ENCODE results near the gene MED13L. TPM values are rescaled to one million over a fixed set of nuclear protein-coding genes. Genes with fewer than 3 reads are reported as not detected.
"Not testable (repeated sequence)": the region's sequence is repeated elsewhere in the genome, so short reads cannot be mapped to it uniquely, and the experiment has no call there.

Gene MED13L
- total RNA-seq, 1 experiment from 2014 or later, result 94.1 TPM

- H3K4me3 ChIP-seq (ENCODE audit: low read depth, low read length, poor library complexity, severe bottlenecking), result no peak overlapping the region
- H3K36me3 ChIP-seq (ENCODE audit: insufficient read depth, low read length, poor library complexity, severe bottlenecking), result no peaks in the 10 kb centered on the region
- POLR2A ChIA-PET (ENCODE audit: low non-redundant PET), result interaction anchor here (0.8 kb wide), 1 partner anchor 10 kb away, joined by 3 read pairs; no protein-coding TSS in a partner anchor
- BruUV-seq (replicated peaks), result no TSS peak
- CTCF ChIA-PET, result no interaction called here
- H3K27ac ChIP-seq (ENCODE audit: low read depth, low read length, poor library complexity, severe bottlenecking), result no peak overlapping the region
- no peaks in the 10 kb centered on the region for H3K27me3 ChIP-seq (replicated peaks; ENCODE audit: insufficient read depth, low read depth, low read length, poor library complexity)
- no peaks in the 10 kb centered on the region for H3K9me3 ChIP-seq (ENCODE audit: low read depth, low read length, poor library complexity, severe bottlenecking)
- DNase-seq (ENCODE audit: low spot score), result no peak
- intact Hi-C loops (cut with micrococcal nuclease; ENCODE audit: unreplicated experiment), result no loop called here
- peaks cover 65% of the 10 kb centered on the region for H3K4me1 ChIP-seq (ENCODE audit: insufficient read depth, low read length, poor library complexity, severe bottlenecking)
- no peak for TF ChIP-seq CTCF (conservative IDR thresholded peaks at IDR 0.05; ENCODE audit: low read depth, low read length)
- no peak for TF ChIP-seq EZH2 (IDR thresholded peaks at IDR 0.05; ENCODE audit: borderline replicate concordance, low read depth, low read length, poor library complexity, severe bottlenecking)
These were observed 144.3 kb downstream of the MED13L start for GRCh38 chr12:116133149-116133548.

- intact Hi-C loops (cut with micrococcal nuclease; ENCODE audit: unreplicated experiment); BruUV-seq (replicated peaks); H3K36me3 ChIP-seq (ENCODE audit: insufficient read depth, low read length, poor library complexity, severe bottlenecking); H3K9me3 ChIP-seq (ENCODE audit: low read depth, low read length, poor library complexity, severe bottlenecking); DNase-seq (ENCODE audit: low spot score); H3K27ac ChIP-seq (ENCODE audit: low read depth, low read length, poor library complexity, severe bottlenecking); H3K4me3 ChIP-seq (ENCODE audit: low read depth, low read length, poor library complexity, severe bottlenecking); H3K27me3 ChIP-seq (replicated peaks; ENCODE audit: insufficient read depth, low read depth, low read length, poor library complexity); POLR2A ChIA-PET (ENCODE audit: low non-redundant PET); CTCF ChIA-PET: not testable (repeated sequence)
- peaks cover 60% of the 10 kb centered on the region for H3K4me1 ChIP-seq (ENCODE audit: insufficient read depth, low read length, poor library complexity, severe bottlenecking)
These were observed 145.5 kb downstream of the MED13L start for GRCh38 chr12:116131987-116132386.

DNA sequence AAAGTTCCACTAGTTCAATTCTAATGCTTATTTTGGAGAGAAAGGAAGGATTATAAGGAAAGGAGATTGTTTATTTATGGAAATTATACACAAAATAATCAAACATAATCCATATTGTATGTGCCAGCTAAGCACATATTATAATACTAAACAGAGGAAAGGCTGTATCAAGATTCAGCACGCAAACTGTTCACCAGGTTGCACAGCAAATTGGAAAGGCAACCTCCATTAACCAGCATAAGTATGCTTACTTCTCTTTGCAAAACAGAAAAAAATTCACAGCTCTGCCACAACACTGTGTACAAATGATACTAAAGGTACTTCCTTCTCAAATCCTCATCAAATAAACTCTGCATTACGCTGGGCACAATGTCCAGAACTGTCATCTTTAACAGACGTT, 146.3 kb downstream of the MED13L start:
- TF ChIP-seq EZH2 (IDR thresholded peaks at IDR 0.05; ENCODE audit: borderline replicate concordance, low read depth, low read length, poor library complexity, severe bottlenecking) (no peak), CTCF (conservative IDR thresholded peaks at IDR 0.05; ENCODE audit: low read depth, low read length) (no peak)
- no peaks in the 10 kb centered on the region for H3K36me3 ChIP-seq (ENCODE audit: insufficient read depth, low read length, poor library complexity, severe bottlenecking)
- H3K27me3 ChIP-seq (replicated peaks; ENCODE audit: insufficient read depth, low read depth, low read length, poor library complexity), result no peaks in the 10 kb centered on the region
- H3K4me3 ChIP-seq (ENCODE audit: low read depth, low read length, poor library complexity, severe bottlenecking), result no peak overlapping the region
- peaks cover 60% of the 10 kb centered on the region for H3K4me1 ChIP-seq (ENCODE audit: insufficient read depth, low read length, poor library complexity, severe bottlenecking)
- ChIA-PET CTCF (no interaction called here), POLR2A (ENCODE audit: low non-redundant PET) (no interaction called here)
- no peaks in the 10 kb centered on the region for H3K9me3 ChIP-seq (ENCODE audit: low read depth, low read length, poor library complexity, severe bottlenecking)
- intact Hi-C loops (cut with micrococcal nuclease; ENCODE audit: unreplicated experiment), result no loop called here
- DNase-seq (ENCODE audit: low spot score), result no peak
- no TSS peak for BruUV-seq (replicated peaks)
- H3K27ac ChIP-seq (ENCODE audit: low read depth, low read length, poor library complexity, severe bottlenecking), result peak overlapping the region; percentile 6

GRCh38 chr12:116130431-116130830, 147.1 kb downstream of the MED13L start:
- Histone ChIP-seq H3K36me3 (ENCODE audit: insufficient read depth, low read length, poor library complexity, severe bottlenecking) (no peaks in the 10 kb centered on the region), H3K27me3 (replicated peaks; ENCODE audit: insufficient read depth, low read depth, low read length, poor library complexity) (no peaks in the 10 kb centered on the region), H3K27ac (ENCODE audit: low read depth, low read length, poor library complexity, severe bottlenecking) (peak overlapping the region; percentile 6), H3K4me3 (ENCODE audit: low read depth, low read length, poor library complexity, severe bottlenecking) (no peak overlapping the region), H3K9me3 (ENCODE audit: low read depth, low read length, poor library complexity, severe bottlenecking) (no peaks in the 10 kb centered on the region), H3K4me1 (ENCODE audit: insufficient read depth, low read length, poor library complexity, severe bottlenecking) (peaks cover 65% of the 10 kb centered on the region)
- DNase-seq (ENCODE audit: low spot score), result peak; percentile 63
- intact Hi-C loops (cut with micrococcal nuclease; ENCODE audit: unreplicated experiment), result no loop called here
- ChIA-PET POLR2A (ENCODE audit: low non-redundant PET) (no interaction called here), CTCF (no interaction called here)
- TF ChIP-seq CTCF (conservative IDR thresholded peaks at IDR 0.05; ENCODE audit: low read depth, low read length) (no peak), EZH2 (IDR thresholded peaks at IDR 0.05; ENCODE audit: borderline replicate concordance, low read depth, low read length, poor library complexity, severe bottlenecking) (no peak)
- no TSS peak for BruUV-seq (replicated peaks)

Measured in A673 (cell line).